Mammary epithelial cell (primary cell): ENCODE results near the gene CFAP57.

Experiments
- EZH2 ChIP-seq: IDR thresholded peaks from 2 replicates; pipeline ENCODE4 v1.6.1; 2012; ENCODE audit warnings: low read length, inconsistent platforms, borderline replicate concordance
- TF ChIP-seq, protein P1 (sequence below), 2 donors: IDR thresholded peaks in 1 of 2; conservative IDR thresholded peaks in 1 of 2; 2 replicates each; pipeline ENCODE4 v1.5.1; 2011 to 2012; ENCODE audit warnings: inconsistent platforms in 2 of 2, low read length in 2 of 2, mild to moderate bottlenecking in 2 of 2, control low read depth in 1 of 2, low read depth in 1 of 2; ENCODE audit not compliant: insufficient read depth in 1 of 2; ENCODE audit errors: extremely low read depth in 1 of 2

DNA sequence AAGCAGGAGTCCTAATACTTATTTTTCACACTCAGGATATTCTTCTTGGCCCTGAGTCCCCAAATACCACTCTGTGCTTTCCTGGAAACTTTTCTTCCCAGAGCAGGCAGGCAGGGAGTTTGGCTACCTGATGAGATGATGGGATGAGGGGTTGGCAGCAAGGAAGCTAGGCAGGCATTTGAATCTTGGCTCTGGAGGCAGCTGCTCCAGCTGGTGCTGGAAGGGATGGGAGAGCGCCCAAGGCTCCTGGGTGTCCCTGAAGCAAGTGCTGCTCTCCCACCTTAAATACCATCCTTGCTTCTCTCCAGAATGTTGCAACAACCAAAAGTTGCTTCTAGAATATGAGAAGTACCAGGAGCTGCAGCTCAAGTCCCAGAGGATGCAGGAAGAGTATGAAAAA, 49.7 kb downstream of the CFAP57 start:
- TF ChIP-seq, protein P1, sequence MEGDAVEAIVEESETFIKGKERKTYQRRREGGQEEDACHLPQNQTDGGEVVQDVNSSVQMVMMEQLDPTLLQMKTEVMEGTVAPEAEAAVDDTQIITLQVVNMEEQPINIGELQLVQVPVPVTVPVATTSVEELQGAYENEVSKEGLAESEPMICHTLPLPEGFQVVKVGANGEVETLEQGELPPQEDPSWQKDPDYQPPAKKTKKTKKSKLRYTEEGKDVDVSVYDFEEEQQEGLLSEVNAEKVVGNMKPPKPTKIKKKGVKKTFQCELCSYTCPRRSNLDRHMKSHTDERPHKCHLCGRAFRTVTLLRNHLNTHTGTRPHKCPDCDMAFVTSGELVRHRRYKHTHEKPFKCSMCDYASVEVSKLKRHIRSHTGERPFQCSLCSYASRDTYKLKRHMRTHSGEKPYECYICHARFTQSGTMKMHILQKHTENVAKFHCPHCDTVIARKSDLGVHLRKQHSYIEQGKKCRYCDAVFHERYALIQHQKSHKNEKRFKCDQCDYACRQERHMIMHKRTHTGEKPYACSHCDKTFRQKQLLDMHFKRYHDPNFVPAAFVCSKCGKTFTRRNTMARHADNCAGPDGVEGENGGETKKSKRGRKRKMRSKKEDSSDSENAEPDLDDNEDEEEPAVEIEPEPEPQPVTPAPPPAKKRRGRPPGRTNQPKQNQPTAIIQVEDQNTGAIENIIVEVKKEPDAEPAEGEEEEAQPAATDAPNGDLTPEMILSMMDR (conservative IDR thresholded peaks at IDR 0.05 in 1 of 2, IDR thresholded peaks at IDR 0.05 in 1 of 2; ENCODE audit: extremely low read depth in 1 of 2, insufficient read depth in 1 of 2, low read depth in 1 of 2, low read length in 2 of 2): no peak
- TF ChIP-seq EZH2: no peak
